GM12892 (cell line): Measurements from ENCODE around the gene HKDC1.

Experiments
- DNase-seq: peaks from one replicate; pipeline ENCODE4 v3.0.0; 2011; ENCODE audit not compliant: insufficient read length
- FAIRE-seq: peaks from 2 replicates; lab custom pipeline; 2011; peaks lifted over from hg19 to GRCh38; lab: Jason Lieb, UNC
- POLR2A ChIP-seq: IDR thresholded peaks from 2 replicates; pipeline ENCODE4 v1.6.1; 2011; ENCODE audit warnings: low read depth, low read length, control low read depth
- POLR2AphosphoS5 ChIP-seq: IDR thresholded peaks from 2 replicates; pipeline ENCODE4 v1.6.1; 2011; ENCODE audit warnings: low read depth, low read length, control low read depth
- TAF1 ChIP-seq: IDR thresholded peaks from 2 replicates; pipeline ENCODE4 v1.6.1; 2011; ENCODE audit warnings: low read depth, mild to moderate bottlenecking, control low read depth, low read length, borderline replicate concordance

The HKDC1 gene

GRCh38 chr10:69186524-69186923 lies 33.6 kb upstream of the HKDC1 start:
- TF ChIP-seq TAF1 (no peak), POLR2A (no peak), POLR2AphosphoS5 (no peak)
- DNase-seq (no peak), FAIRE-seq (no peak)

GRCh38 chr10:69201045-69201444 lies 19.1 kb upstream of the HKDC1 start:
- no peak for FAIRE-seq
- TF ChIP-seq POLR2A (no peak), POLR2AphosphoS5 (no peak), TAF1 (no peak)
- DNase-seq = no peak

- TF ChIP-seq POLR2AphosphoS5 (no peak), TAF1 (no peak), POLR2A (no peak)
- FAIRE-seq (no peak), DNase-seq (no peak)
Measured at GRCh38 chr10:69202332-69202731, 17.8 kb upstream of the HKDC1 start.

- DNase-seq = no peak
- TF ChIP-seq POLR2AphosphoS5 (no peak), POLR2A (no peak), TAF1 (no peak)
- FAIRE-seq = no peak
Measured at GRCh38 chr10:69208761-69209160, 11.4 kb upstream of the HKDC1 start.

- FAIRE-seq (no peak), DNase-seq (no peak)
- TF ChIP-seq POLR2A = no peak
- no peak for TF ChIP-seq TAF1
- TF ChIP-seq POLR2AphosphoS5 = peak; percentile 24; the same call in 1 of the 2 replicates
Measured at GRCh38 chr10:69209787-69210484, 10.2 kb upstream of the HKDC1 start.

- FAIRE-seq (no peak), DNase-seq (no peak)
- TF ChIP-seq POLR2AphosphoS5 (no peak), TAF1 (no peak), POLR2A (no peak)
Measured at GRCh38 chr10:69211104-69211503, 9.0 kb upstream of the HKDC1 start.

GRCh38 chr10:69211524-69211923 lies 8.6 kb upstream of the HKDC1 start:
- DNase-seq = no peak
- no peak for TF ChIP-seq POLR2AphosphoS5
- no peak for TF ChIP-seq TAF1
- TF ChIP-seq POLR2A = no peak
- FAIRE-seq = no peak

GRCh38 chr10:69213591-69214311 lies 6.4 kb upstream of the HKDC1 start:
- no peak for DNase-seq
- FAIRE-seq = no peak
- TF ChIP-seq TAF1 = no peak
- no peak for TF ChIP-seq POLR2AphosphoS5
- no peak for TF ChIP-seq POLR2A

GRCh38 chr10:69214666-69215131 lies 5.4 kb upstream of the HKDC1 start:
- no peak for DNase-seq
- no peak for TF ChIP-seq TAF1
- no peak for TF ChIP-seq POLR2AphosphoS5
- no peak for TF ChIP-seq POLR2A
- FAIRE-seq = no peak

- TF ChIP-seq TAF1 (no peak), POLR2A (no peak), POLR2AphosphoS5 (no peak)
- FAIRE-seq = no peak
- no peak for DNase-seq
Measured at GRCh38 chr10:69215405-69216171, 4.5 kb upstream of the HKDC1 start.

GRCh38 chr10:69216577-69217118 lies 3.5 kb upstream of the HKDC1 start:
- DNase-seq (no peak), FAIRE-seq (no peak)
- TF ChIP-seq TAF1 (no peak), POLR2A (no peak), POLR2AphosphoS5 (no peak)
